ENCODE measurements around the gene CTBP2. TPM values are rescaled to one million over a fixed set of nuclear protein-coding genes. Genes with fewer than 3 reads are reported as not detected.

CTBP2 gene
- total RNA-seq, 1 experiment from 2014 or later = 67.8 TPM

DNA sequence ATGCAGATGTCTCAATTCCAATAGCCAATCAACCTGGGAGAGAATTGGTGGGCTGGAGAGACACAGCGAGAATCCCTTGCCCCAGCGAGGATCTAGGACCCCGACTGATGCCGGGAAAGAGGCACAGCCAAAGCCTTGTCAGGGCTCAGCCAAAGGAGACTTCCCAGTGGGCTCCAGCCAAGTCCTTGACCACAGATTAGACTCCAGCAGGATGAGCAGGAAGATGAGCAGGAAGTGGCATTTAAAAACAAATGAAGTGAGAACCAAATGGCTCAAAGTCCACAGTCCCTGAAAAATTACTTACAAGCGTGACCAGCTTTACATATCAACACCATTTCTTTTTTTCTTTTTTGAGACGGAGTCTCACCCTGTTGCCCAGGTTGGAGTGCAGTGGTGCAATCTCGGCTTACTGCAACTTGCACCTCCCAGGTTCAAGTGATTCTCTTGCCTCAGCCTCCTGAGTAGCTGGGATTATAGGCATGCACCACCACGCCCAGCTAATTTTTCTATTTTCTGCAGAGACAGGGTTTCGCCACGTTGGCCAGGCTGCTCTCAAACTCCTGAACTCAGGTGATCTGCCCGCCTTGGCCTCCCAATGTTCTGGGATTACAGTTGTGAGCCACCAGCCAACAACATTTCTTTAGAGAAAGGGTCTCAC, 40.2 kb downstream of the CTBP2 start:
- no peaks in the 10 kb centered on the region for H3K9me3 ChIP-seq (replicated peaks)
- peak in 1 of 2 experiments; percentile 34 for DNase-seq
- no peaks in the 10 kb centered on the region for H3K27me3 ChIP-seq
- peaks cover 4% of the 10 kb centered on the region; the same call in 1 of the 2 replicates for H3K4me1 ChIP-seq
- H3K27ac ChIP-seq = no peak overlapping the region
- H3K4me3 ChIP-seq = no peak overlapping the region
- peaks cover 6% of the 10 kb centered on the region for H3K36me3 ChIP-seq

DNA sequence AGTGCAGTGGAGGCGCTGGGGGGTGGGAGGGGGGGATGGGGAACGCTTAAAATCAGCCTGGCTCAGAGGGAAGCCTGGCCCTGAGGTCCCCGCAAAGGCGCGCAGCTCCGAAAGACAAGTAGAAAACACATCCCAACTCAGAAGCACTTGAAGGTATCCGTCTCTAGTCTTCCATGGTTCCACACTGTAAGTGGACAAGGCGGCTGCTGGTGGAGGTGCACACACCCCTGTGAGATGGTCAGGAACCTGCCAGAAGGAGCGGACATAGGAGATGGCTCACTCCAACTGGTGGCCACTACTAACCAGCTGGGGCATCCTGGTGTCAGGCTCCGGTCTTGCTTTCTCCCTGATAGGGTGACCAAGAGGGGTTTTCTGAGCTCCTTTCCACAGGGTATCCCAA, 41.7 kb downstream of the CTBP2 start:
- Histone ChIP-seq H3K4me3 (no peak overlapping the region), H3K4me1 (peaks cover 4% of the 10 kb centered on the region; the same call in 1 of the 2 replicates), H3K9me3 (replicated peaks) (no peaks in the 10 kb centered on the region), H3K36me3 (peaks cover 6% of the 10 kb centered on the region), H3K27ac (no peak overlapping the region), H3K27me3 (no peaks in the 10 kb centered on the region)
- DNase-seq = no peak

DNA sequence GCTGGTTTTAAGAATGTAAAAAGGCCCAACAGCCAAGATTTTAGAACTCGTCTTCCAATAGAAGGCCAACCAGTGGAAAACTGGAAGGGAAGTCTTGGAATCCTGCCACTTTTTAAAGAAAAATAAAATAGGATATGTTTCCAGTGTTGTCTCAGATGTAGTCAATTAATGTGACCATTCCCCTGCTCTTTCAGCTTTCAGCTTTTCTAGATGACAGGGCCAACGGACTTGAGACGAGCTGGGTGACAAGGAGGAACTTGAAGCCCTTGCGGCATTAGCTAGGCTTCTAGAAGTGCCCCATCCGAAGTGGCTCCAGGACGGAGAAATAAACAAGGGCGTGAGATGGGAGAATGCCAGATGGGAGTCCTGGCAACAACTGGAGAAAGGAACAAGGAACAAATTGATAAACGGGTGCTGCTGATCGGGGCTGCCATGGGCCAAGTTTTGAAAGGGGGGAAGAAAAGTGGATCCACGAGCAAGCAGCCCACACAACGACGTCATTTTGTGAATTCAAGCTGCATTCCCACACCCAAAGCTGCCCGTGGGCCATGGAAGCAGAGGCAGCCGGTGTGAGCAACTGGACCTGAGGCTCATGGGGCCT, 42.3 kb downstream of the CTBP2 start:
- Histone ChIP-seq H3K4me3 (no peak overlapping the region), H3K4me1 (peaks cover 4% of the 10 kb centered on the region; the same call in 1 of the 2 replicates), H3K9me3 (replicated peaks) (no peaks in the 10 kb centered on the region), H3K27ac (no peak overlapping the region), H3K36me3 (peaks cover 6% of the 10 kb centered on the region), H3K27me3 (no peaks in the 10 kb centered on the region)
- no peak for DNase-seq

DNA sequence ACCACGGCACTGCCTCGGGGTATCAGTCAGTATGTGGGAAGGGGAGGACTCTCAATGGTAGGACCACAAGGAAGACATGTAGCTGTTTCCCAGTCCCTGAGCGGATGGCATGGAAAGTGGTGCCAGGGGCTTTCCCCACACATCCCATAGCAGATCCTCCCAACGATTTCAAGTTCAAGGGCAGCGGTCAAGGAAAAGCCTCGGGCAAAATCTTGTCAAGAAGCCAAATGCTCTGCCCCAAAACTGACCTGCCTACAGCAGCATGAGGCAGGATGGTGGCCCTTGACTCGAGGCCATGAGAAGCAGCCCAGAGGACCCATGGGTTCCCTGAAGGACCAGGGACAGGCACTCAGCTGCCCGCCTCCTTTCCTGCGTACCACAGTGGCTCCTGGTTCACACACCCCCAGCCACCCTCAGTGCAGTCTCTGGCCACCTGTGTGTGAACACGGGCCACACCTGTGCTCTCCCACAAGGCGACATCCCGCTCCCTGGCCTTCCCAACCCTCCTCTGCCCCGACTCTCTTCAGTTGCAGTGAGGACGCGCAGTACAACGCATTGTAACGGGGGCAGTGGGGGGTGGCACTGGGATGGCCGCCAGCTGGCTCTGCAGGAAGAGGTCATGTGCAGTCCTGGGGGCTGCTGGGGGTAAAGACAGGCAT, 43.6 kb downstream of the CTBP2 start:
- no peaks in the 10 kb centered on the region for H3K27me3 ChIP-seq
- no peak for DNase-seq
- H3K4me3 ChIP-seq = no peak overlapping the region
- H3K27ac ChIP-seq = no peak overlapping the region
- peaks cover 6% of the 10 kb centered on the region; the same call in 1 of the 2 replicates for H3K36me3 ChIP-seq
- H3K4me1 ChIP-seq = peaks cover 4% of the 10 kb centered on the region; the same call in 1 of the 2 replicates
- no peaks in the 10 kb centered on the region for H3K9me3 ChIP-seq (replicated peaks)

DNA sequence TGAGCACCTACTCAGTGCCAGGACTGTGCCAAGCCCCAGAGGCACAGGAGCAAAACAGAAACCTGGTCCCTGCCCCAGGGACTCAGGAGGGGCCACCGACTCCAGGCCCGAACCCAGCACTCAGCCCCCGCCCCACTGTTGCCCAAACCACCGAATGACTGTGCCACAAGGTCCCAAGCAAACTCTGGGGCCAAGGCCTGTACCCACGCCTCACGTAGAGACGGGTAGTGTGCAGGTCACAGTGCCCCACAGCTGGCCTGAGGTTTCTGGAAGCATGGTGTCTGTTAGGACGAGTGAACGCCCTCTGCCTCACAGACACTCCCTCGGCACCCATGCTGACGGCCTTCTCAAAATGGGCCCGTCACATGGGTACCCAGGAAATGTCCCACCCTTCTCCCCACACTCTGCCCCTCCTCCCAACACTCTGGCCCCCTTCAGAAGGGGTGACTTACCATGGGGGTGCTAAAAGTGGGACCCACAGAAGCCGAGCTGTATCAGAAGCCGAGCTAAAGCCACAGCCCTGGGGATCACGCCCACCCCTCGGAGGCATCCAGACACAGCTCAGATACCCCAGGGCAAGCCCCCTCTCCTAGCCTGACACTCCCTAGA, 44.2 kb downstream of the CTBP2 start:
- H3K4me1 ChIP-seq = peaks cover 10% of the 10 kb centered on the region; the same call in 1 of the 2 replicates
- H3K4me3 ChIP-seq = no peak overlapping the region
- H3K27ac ChIP-seq = no peak overlapping the region
- H3K9me3 ChIP-seq (replicated peaks) = no peaks in the 10 kb centered on the region
- DNase-seq = no peak
- H3K36me3 ChIP-seq = peaks cover 6% of the 10 kb centered on the region; the same call in 1 of the 2 replicates
- no peaks in the 10 kb centered on the region for H3K27me3 ChIP-seq

DNA sequence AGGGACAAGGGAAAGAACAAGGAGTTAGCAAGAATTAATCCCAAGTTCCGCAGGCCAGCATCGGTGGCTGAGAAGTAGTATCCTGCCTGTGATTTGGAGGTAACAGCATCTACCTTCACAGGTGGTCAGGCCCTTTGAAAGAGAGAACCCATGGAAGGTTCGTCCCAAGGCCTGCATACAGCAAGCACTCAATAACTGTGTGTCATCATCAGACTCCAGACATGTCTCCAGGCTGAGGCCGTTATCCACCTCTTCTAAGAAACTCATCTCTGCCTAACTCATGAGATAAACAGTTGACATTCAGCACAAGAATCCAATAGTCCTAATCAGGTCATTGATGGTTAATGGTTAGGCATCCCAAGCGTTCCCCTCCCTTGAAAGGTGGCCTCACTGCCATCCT, 45.0 kb downstream of the CTBP2 start:
- Histone ChIP-seq H3K4me3 (no peak overlapping the region), H3K27me3 (no peaks in the 10 kb centered on the region), H3K4me1 (peaks cover 15% of the 10 kb centered on the region; the same call in 1 of the 2 replicates), H3K9me3 (replicated peaks) (no peaks in the 10 kb centered on the region), H3K36me3 (peaks cover 6% of the 10 kb centered on the region; the same call in 1 of the 2 replicates), H3K27ac (no peak overlapping the region)
- no peak for DNase-seq

DNA sequence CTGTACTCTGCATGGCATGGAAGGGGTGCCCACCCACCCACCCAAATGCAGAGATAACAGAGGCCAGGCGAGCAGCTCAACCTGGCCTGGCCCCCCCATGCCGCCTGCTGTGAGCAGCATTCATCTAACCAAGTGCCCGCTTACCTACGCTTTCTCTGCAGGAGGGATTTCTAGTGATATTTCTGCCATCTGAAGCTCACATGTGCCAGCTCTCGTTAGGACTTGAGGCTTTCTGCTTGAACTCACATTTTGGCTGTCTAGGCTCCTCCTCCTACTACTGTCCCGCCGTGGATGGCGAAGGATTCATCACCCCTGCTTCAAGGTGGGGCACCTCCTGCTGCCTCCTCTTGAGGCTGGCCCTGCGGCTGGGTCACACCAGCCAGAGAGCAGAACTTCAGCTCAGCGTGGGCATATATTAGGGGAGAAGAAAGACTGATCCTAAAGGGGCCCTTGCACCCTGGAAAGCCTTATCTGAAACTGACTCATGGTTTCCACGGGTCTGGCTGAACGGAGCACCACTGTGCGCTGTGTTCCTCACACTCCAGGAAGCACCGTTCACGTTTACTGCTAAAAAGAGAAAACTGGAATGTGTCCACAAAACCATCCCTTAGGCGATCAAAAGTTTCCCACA, 45.5 kb downstream of the CTBP2 start:
- Histone ChIP-seq H3K4me1 (peaks cover 13% of the 10 kb centered on the region; the same call in 1 of the 2 replicates), H3K27me3 (no peaks in the 10 kb centered on the region), H3K27ac (no peak overlapping the region), H3K9me3 (replicated peaks) (no peaks in the 10 kb centered on the region), H3K4me3 (no peak overlapping the region), H3K36me3 (peaks cover 9% of the 10 kb centered on the region; the same call in 1 of the 2 replicates)
- no peak for DNase-seq

DNA sequence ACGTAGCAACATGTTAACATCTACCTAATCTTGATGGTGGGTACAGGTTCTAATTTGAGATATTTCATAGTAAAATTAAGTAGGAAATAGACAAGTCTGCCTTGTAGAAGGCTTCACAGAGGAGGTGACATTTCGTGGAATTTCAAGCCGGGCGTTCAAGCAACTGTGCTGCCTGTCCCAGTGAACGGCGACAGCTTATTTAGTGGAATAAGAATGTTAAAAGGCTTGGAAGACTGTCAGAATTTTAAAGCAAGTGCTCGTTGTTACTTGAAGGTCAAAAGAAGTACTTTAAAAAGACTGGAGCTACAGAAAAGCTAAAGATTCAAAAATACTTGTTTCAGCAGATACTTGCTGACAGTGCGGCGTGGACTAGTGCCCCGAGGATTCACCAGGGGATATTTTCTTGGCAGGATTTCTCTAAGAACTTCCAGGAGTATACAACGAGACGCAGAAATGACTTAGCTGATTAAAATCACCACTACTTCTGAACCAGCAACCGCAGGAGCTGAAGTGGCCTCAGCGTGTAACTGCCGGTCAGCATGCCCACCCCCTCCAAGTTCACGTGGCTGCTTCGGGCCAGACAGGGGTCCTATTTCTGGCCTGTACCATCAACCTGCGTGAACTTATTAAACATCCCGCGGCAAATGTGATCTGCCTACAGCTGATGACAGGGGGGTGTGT, 46.5 kb downstream of the CTBP2 start:
- no peaks in the 10 kb centered on the region for H3K27me3 ChIP-seq
- no peak overlapping the region for H3K4me3 ChIP-seq
- H3K9me3 ChIP-seq (replicated peaks) = no peaks in the 10 kb centered on the region
- peaks cover 19% of the 10 kb centered on the region for H3K36me3 ChIP-seq
- DNase-seq = no peak
- no peak overlapping the region for H3K27ac ChIP-seq
- H3K4me1 ChIP-seq = peaks cover 13% of the 10 kb centered on the region; the same call in 1 of the 2 replicates

DNA sequence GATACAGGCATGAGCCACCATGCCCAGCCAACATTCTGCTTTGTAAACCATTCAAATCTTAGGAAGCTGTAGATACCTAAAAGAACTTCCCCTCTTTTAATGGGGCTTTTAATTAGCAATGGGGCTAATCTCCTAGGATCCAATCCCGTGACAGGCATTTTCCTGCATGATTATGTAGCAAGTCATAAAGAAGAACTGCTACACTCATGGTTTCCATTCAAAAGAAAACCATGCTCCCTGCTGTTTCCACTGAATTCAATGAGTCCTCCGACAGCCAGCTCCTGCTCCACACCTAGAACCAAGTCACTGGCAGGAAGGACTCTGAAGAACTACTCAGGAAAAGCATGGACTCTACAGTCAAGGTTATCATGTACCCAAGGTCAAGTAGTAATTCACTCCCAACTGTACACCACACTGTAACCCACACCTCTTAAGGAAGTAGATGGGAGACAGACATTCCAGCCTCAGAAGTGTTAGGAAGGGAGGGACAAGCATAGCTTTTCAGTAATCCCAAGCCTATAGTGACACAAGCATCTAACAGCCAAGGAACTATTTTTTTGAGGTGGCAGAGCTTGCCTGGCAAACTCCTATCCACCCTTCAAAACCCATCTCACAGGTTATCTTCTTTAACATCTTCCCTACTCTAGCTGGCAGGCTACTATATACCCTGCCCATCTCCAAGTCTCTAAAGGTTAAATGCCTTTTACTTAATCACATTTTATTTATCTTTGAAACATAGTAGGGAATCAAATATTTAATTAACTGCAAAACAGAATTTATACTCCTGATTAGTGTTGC, 47.5 kb downstream of the CTBP2 start:
- H3K27me3 ChIP-seq = no peaks in the 10 kb centered on the region
- no peak overlapping the region for H3K4me3 ChIP-seq
- H3K27ac ChIP-seq = no peak overlapping the region
- no peak for DNase-seq
- no peaks in the 10 kb centered on the region; the same call in 1 of the 2 replicates for H3K9me3 ChIP-seq (replicated peaks)
- peaks cover 26% of the 10 kb centered on the region for H3K36me3 ChIP-seq
- peaks cover 13% of the 10 kb centered on the region; the same call in 1 of the 2 replicates for H3K4me1 ChIP-seq

DNA sequence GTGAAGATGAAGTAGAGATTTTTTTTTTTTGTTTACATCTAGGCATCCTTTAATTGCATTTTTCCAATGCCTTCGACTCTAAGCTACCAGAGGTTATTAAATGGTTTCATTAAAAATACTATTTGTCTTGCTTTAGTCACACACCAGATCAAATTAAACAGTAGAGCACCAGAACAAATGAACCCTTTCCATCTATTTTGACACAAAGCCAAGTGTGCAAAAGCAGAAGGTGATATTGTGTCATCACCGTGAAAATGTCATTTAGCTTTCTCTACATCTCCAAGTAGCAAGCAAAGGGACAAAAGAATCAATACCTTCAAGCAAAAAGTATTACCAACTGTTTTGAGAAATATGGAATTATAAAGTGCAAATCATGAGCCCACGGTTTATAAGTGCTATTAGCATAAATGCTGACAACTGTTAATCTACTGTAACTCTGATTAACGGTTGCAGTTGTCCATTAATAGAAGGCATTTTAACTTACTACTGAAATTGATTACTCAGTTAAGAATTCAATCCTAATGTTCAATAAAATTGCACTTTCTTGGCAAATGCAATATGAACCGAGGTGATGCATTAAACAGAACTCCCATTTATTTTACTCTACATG, 49.1 kb downstream of the CTBP2 start:
- Histone ChIP-seq H3K4me3 (no peak overlapping the region), H3K27ac (peak overlapping the region; percentile 52), H3K4me1 (peaks cover 13% of the 10 kb centered on the region; the same call in 1 of the 2 replicates), H3K27me3 (no peaks in the 10 kb centered on the region), H3K9me3 (replicated peaks) (no peaks in the 10 kb centered on the region; the same call in 1 of the 2 replicates), H3K36me3 (peaks cover 31% of the 10 kb centered on the region)
- peak in 1 of 2 experiments; percentile 44 for DNase-seq

DNA sequence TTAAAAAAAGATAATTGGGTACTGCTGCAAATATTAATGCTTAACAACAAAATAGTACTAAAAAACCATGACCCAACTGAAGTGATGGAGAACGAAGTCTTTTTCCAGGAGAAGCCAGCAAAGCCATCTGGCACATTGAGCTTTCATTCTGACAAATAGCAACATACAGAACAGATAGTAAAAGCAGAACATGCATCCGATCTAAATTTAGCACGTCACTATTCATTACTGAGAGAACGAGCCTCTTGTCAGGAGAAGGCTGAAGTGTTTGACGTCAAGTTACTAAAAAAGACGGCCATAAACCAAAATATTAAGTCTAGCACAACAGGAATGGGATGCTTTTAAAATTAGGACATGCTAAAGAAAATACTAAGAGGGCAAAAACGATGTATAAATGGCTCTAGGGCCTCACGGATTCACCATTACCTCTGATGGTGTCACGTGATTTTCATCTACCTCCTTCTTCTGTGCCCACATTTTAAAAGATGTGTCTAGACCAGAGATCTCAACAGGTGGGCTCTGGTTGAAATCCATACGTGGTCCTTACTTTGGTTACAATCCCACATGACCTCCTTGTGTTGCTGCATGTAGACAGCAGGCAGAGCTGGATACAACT, 52.3 kb downstream of the CTBP2 start:
- Histone ChIP-seq H3K9me3 (replicated peaks) (no peaks in the 10 kb centered on the region; the same call in 1 of the 2 replicates), H3K4me1 (peaks cover 13% of the 10 kb centered on the region; the same call in 1 of the 2 replicates), H3K27me3 (no peaks in the 10 kb centered on the region), H3K36me3 (peaks cover 28% of the 10 kb centered on the region), H3K4me3 (no peak overlapping the region), H3K27ac (no peak overlapping the region)
- no peak for DNase-seq

DNA sequence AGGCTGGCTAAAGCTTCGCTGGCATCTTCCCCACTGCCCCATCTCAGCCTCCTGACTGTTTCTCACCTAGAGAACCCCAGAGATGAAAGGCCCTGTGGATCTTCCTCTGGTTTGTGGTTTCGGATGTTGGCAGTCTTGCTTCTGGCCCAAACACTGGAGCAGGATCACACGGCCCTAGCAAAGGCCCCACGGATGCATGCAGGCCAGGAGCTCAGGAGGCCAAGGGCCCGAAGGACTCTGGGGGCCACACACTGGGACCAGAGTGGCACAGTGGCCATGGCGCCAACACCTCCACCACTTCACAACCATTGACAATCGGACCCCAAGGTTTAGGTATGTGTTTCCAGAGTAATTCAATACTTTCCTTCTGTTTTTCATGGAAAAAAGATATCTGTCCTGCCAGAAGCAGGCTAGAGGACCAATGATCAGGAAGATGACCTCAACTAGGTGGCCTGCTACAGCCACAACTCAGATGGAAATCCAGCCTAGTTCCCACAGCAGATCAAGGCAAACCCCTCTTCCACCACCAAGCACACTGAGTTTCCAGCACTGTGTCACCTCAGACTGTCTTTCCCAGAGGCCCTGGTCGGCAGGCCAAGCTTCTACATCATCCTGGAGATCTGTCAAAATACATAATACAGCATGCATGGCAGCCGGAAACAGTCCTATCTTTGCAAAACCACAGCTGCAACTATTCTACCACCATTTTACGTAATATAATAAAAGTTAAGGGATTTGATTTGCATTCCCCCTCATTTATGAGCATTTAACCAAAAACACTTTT, 53.0 kb downstream of the CTBP2 start:
- Histone ChIP-seq H3K36me3 (peaks cover 28% of the 10 kb centered on the region), H3K27ac (no peak overlapping the region)

More for the DNA sequence above, 53.0 kb downstream of the CTBP2 start:
- peaks cover 13% of the 10 kb centered on the region; the same call in 1 of the 2 replicates for H3K4me1 ChIP-seq
- no peaks in the 10 kb centered on the region; the same call in 1 of the 2 replicates for H3K9me3 ChIP-seq (replicated peaks)
- no peak overlapping the region for H3K4me3 ChIP-seq
- H3K27me3 ChIP-seq = no peaks in the 10 kb centered on the region
- DNase-seq = no peak

Data from SJCRH30 (cell line).